Esophagus squamous epithelium (tissue), 4 donors: ENCODE data around the gene POLE2.
"Not testable (repeated sequence)": the region's sequence is repeated elsewhere in the genome, so short reads cannot be mapped to it uniquely, and the experiment has no call there.

Source experiments
- POLR2A ChIP-seq, 4 donors: fragments of 450-650 bp; IDR thresholded peaks; one replicate each; pipeline ENCODE4 v1.6.1; 2017; ENCODE audit warnings: antibody characterized with exemption in 4 of 4, mild to moderate bottlenecking in 4 of 4, moderate library complexity in 3 of 4
- TF ChIP-seq, protein P1 (sequence below), 6 experiments: fragments of 450-650 bp in 4 of 6; fragments of 200-600 bp in 2 of 6; sonication (generic) in 2 of 6; IDR thresholded peaks; one replicate each; pipeline ENCODE4 v1.5.1; 2016 to 2019; ENCODE audit warnings: antibody characterized with exemption in 6 of 6, mild to moderate bottlenecking in 4 of 6, moderate library complexity in 4 of 6

DNA sequence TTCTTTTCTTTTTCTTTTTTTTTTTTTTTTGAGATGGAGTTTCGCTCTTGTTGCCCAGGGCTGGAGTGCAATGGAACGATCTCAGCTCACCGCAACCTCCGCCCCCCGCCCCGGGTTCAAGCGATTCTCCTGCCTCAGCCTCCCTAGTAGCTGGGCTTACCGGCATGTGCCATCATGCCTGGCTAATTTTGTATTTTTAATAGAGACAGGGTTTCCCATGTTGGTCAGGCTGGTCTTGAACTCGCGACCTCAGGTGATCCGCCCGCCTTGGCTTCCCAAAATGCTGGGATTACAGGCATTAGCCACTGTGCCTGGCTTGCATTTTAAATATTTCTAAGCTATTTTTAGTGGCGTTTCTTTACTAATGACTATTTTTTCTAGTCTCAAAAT is 5.7 kb upstream of the POLE2 start:
- not testable (repeated sequence) for TF ChIP-seq POLR2A (IDR thresholded peaks at IDR 0.05)
- TF ChIP-seq, protein P1, sequence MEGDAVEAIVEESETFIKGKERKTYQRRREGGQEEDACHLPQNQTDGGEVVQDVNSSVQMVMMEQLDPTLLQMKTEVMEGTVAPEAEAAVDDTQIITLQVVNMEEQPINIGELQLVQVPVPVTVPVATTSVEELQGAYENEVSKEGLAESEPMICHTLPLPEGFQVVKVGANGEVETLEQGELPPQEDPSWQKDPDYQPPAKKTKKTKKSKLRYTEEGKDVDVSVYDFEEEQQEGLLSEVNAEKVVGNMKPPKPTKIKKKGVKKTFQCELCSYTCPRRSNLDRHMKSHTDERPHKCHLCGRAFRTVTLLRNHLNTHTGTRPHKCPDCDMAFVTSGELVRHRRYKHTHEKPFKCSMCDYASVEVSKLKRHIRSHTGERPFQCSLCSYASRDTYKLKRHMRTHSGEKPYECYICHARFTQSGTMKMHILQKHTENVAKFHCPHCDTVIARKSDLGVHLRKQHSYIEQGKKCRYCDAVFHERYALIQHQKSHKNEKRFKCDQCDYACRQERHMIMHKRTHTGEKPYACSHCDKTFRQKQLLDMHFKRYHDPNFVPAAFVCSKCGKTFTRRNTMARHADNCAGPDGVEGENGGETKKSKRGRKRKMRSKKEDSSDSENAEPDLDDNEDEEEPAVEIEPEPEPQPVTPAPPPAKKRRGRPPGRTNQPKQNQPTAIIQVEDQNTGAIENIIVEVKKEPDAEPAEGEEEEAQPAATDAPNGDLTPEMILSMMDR (IDR thresholded peaks at IDR 0.05) = not testable (repeated sequence)
